GM18951 (cell line): ENCODE results near the gene BTBD18.

Source experiments
- POLR2A ChIP-seq: IDR thresholded peaks from 4 replicates; pipeline ENCODE4 v1.6.1; 2011; ENCODE audit warnings: mild to moderate bottlenecking; ENCODE audit not compliant: insufficient read length, insufficient read depth; ENCODE audit errors: extremely low read depth
- in situ Hi-C: fragments of 300-500 bp; cut with MboI; formaldehyde crosslinking; loops from one replicate; pipeline ENCODE4 v1.12.0; 2022; ENCODE audit warnings: low sequenced_read_pairs, mixed read lengths, inconsistent platforms; ENCODE audit not compliant: unreplicated experiment

BTBD18 gene

DNA sequence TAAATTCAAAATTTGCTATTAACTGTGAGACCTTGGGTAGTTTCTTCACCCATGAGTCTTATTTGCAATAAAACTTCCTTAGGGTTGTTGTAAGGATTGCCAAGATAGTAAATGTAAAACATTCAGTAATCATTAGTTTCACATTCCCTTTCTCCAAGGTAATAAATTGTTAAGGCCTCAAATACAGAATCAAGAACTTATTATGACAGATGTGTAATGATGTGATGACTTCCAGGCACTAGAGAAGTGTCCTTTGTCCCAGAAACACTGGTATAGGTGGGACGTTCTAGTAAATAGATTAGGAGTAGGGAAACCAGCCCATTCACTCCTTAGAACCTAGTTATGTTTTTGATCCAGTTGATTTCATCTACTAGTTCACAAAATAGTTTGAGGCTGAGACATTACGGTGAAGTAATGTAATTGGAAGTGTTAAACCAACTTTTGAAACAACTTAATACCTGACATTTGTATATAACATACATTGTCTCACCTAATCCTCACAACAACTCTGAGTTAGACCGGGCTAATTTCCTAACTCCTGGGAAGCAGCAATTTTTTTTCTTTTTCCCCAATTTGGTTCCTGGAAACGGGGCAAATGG, 35.5 kb upstream of the BTBD18 start:
- in situ Hi-C loops = no loop called here
- TF ChIP-seq POLR2A = no peak

DNA sequence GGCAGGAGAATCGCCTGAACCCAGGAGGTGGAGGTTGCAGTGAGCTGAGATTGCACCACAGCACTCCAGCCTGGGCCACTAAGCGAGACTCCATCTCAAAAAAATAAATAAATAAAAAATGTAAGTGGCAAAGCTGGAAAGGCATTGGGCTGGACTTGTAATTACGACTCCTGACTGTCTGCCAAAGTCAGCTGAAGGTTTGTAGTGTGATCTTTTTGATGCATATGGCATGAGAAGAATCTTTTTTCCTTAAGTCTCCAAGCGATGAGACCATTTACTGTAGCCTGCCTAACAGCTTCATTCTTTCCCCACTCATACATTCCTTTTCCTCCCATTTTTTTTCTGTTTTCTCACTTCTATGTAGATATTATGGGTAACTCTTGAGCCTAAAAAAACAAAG, 34.8 kb upstream of the BTBD18 start:
- TF ChIP-seq POLR2A = no peak
- in situ Hi-C loops = no loop called here

DNA sequence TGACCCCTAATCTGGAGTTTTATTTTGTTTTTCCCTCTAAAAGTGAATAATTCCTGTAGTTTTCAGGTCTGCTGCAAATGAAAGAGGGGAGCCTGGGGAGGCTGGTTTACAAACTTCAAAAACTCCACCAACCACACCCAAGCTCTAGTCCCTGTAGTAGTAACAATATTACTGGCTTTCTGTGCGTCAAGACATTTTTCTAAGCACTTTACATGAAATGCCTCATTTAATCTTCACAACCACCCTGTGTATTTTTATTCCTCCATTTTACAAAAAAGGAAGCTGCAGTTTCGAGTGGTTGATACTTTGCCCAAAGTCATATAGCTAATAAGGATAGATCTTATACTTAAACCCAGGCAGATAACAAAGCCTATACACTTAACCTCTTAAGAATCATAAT, 33.5 kb upstream of the BTBD18 start:
- no peak for TF ChIP-seq POLR2A
- in situ Hi-C loops = no loop called here

DNA sequence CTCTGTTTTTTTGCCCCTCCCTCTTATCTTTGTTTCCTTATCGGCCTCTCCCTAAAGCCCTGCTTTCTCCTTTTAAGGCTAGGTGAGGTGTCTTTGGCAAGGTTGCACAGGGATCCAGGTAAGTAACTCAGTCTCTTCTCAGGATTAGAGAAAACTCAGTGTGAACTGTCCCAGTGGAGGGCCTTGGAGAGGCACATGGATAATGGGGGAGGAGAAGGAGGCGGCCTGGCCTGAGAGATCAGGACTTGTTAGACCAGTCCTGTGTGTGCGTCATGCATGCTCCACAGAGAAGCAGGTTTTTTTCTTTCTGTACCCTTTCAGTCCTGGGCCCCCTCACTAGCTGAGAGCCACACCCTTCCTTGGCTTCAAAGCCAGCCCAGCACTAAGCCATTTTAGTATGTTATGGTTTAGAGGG, 29.9 kb upstream of the BTBD18 start:
- no peak for TF ChIP-seq POLR2A
- in situ Hi-C loops = no loop called here

DNA sequence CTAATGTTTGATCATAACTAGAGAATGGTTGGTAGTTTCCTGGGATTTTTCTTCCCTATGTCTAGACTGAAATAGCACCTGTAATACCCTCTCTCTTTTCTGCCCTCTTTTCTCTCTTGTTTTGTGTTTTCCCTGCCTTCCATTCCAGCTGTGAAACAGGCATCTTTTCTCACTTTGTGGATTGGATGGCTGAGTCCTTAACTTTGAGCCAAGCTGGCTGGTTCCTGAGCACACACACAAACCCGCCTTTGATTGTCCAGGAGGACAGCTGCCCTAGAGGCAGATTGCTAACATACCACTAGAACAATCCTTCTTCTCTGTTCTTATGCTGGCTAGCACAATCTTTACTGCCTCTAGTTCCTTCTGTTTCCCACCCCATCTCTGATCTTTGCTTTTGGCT, 27.7 kb upstream of the BTBD18 start:
- no peak for TF ChIP-seq POLR2A
- in situ Hi-C loops = no loop called here

DNA sequence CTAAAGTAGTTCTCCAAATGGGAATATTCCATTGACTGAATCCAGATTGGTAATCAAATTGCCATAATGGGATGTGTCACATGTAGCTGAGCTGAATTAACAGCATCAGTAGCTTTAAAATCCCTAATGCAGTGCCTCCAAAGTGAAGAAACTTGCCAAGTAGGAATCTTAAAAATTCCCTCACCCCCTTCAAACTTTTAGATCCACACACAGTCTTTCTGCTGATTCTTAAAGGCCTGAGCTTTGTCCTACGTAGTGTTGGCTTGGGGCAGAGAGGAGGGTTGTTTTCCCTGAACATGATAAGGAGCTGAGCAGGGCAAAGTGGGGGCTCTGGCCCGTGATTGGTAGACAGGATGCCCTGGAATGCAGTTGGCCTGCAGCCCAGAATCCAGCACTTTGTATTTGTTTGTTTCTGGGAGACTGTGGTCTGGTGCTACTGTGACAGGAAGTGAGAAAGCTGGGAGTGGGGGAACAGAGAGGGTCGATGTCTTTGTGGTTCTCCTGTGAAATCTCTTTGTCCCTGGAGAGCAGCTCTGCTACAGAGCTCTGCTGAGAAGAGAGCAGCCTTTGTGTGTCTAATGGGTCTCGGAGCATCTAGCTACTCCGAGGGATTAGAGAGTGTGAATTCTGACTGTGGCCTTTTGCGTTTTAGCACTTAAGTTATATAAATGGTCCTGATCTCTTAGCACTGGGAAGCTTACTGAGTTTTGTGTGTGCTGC, 26.9 kb upstream of the BTBD18 start:
- in situ Hi-C loops = no loop called here
- no peak for TF ChIP-seq POLR2A

DNA sequence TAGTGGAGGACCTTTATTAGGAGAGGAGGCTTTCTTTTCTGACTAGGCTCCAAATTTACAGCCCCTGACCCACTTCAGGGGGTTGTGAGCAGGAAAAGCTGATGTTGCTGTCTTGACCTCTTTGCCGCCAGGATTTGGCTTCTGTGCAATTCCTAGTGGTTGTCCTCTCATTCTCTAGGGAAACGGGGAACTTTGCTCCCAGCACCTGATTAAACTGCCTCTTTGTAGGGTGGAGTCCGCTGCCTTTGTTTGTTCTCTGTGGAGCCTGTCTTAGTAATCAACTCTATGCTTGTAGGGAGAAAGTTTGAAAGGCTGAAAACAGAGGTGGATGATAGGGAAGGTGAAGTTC, 26.3 kb upstream of the BTBD18 start:
- no peak for TF ChIP-seq POLR2A
- in situ Hi-C loops = no loop called here

DNA sequence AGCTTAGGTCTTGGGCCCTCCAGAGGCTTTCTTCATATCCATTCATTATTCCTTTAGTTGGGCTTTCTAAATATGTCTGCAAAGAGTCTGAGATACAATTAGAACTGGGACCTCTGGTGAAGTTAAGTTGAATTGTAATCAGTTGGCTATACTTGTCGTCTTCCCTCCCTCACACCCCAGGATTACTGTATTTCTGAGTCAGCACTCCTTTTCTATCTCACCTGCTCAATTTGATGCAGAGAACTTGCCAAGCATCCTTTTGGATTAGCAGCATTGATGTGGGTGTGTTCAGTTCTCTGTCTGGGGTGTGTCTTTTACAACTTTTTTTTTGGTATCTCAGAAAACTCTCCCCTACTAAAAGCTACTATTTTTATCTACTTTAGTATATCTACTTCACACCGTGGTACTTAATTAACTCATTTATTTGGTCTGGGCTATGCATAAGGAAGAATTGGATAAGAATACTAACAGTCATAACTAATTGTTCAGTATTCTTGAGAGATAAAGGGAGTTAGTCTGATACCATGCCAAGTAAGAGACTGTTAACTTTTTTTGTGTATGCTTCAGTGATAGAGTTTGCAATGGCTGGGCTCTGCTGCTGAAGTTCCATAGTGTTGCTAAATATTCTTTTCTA, 25.1 kb upstream of the BTBD18 start:
- no peak for TF ChIP-seq POLR2A
- in situ Hi-C loops = no loop called here

DNA sequence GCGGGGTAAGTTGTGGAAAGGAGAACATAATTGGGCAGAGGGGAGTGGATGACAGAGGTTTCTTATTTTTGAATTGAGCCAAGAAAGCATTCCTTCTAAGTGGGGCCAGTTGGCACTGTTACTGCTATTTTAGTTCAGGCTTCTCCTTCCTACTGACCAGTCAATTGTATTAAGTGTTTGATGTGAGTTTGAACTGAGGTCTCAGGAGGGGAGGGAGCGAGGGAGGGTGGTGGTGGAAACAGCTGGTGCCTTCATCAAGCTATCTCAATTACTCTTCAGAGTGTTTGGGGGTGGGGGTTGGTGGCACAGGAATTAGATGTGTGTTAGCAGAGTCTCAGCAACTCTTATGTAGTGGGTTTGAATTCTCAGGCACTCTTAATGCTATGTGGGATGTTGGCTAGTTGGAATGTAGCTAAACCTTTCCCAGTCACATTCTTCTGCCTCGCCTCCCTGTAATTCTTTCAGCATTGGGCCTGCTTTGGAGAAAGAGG, 24.5 kb upstream of the BTBD18 start:
- in situ Hi-C loops = no loop called here
- TF ChIP-seq POLR2A = no peak

DNA sequence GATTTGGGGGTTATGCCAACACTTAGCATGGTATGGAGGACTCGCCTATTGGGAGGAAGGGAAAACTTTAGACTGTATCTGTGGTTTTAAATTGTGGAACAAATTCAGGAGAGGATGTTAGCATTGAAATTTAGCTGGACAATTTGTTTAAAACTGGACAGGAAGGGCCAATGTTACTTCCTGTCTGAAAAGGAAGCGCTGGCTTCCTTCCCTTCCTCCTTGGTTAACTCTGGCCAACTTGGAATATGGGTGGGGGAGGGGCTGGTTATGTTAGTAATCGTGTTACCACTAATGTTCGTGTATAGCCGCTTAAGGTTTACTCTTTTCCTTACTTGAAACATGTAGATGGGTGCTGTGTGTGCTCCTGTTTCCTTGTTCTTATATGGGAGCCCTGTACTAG, 23.9 kb upstream of the BTBD18 start:
- in situ Hi-C loops = no loop called here
- TF ChIP-seq POLR2A = no peak

DNA sequence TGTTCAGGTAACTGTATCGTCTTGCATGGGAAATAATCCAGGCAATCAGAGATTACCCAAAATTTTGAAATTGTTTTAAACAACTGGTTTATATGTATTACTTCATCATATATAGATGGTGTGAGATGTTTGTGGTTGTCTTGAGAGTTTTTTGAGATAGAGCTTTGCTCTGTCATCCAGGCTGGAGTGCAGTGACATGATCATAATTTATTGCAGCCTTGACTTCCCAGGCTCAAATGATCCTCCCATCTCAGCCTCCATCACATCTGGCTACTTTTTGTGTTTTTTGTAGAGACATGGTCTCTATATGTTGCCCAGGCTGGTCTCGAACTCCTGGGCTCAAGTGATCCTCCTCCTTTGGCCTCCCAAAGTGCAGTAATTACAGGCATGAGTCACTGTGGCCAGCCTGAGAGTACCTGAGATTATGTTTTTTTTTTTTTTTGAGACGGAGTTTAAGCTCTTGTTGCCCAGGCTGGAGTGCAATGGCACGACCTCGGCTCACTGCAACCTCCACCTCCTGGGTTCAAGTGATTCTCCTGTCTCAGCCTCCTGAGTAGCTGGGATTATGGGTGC, 21.5 kb upstream of the BTBD18 start:
- in situ Hi-C loops = loop anchor here (25.0 kb wide), 1 partner anchor 1339 kb away; the partner anchor contains the start of gene FAM111B
- TF ChIP-seq POLR2A = no peak

DNA sequence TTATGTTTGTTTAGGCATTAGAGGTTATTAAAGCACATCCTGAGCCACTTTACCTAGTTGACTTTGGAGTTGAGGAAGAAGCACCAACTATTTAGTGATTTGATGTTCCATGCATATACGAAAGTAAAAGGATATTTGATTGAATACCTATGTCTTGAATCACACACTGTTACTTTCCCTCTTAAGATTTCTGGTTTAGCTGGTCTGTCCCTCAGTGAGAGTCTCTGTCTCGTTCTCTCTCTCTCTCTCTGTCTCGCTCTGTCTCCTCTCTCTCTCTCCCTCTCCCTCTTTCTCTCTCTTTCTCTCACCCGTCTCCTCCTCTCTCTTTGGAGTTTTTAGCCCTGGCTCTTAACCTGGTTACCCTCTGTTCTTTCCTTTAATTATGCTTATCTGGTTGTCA, 20.9 kb upstream of the BTBD18 start:
- in situ Hi-C loops = loop anchor here (25.0 kb wide), 1 partner anchor 1340 kb away; the partner anchor contains the start of gene FAM111B
- TF ChIP-seq POLR2A = no peak

DNA sequence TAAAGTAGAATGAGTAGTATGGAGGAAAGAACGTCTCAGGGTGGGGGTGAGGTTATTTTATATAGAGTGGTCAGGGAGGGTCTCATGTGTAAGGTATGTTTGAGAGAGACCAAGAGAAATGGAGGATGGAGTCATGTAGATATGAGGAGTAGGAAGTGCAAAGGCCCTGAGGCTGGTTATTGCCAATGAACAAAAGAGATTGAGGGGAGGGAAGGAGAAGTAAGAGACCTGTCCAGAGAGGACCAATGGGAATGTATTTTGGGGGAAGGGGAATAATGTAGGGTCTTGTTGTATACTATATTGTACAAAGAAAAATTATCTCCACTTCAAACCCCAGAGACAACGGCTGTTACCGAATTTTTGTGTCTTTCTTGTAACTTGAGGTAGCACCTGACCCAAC, 19.7 kb upstream of the BTBD18 start:
- no peak for TF ChIP-seq POLR2A

More for the DNA sequence above, 19.7 kb upstream of the BTBD18 start:
- in situ Hi-C loops = loop anchor here (25.0 kb wide), 1 partner anchor 1341 kb away; the partner anchor contains the start of gene FAM111B
